ENCODE measurements around the gene ZNF136.

ZNF136 gene

GRCh38 chr19:12133069-12133468 lies 29.8 kb upstream of the ZNF136 start:
- H3K4ac ChIP-seq (ENCODE audit: low read depth in 1 of 2, low read length in 2 of 2) = no peak overlapping the region
- H3K36me3 ChIP-seq (ENCODE audit: control insufficient read depth in 1 of 2, insufficient read depth in 2 of 2, low read depth in 1 of 2, low read length in 2 of 2) = peaks cover 49 to 61% of the 10 kb centered on the region in 2 experiments
- H3K18ac ChIP-seq (ENCODE audit: low read depth in 1 of 2, low read length in 2 of 2) = no peak overlapping the region
- no peak overlapping the region for H3K4me2 ChIP-seq (ENCODE audit: low read length, poor library complexity, severe bottlenecking)
- no peaks in the 10 kb centered on the region for H3K4me1 ChIP-seq (ENCODE audit: control insufficient read depth, insufficient read depth, low read depth, low read length)
- H3K27ac ChIP-seq (ENCODE audit: low read length, poor library complexity, severe bottlenecking) = no peak overlapping the region
- H2BK120ac ChIP-seq (ENCODE audit: low read depth, low read length) = no peak overlapping the region
- H3K9me3 ChIP-seq (ENCODE audit: control insufficient read depth, low read length) = peaks cover 63% of the 10 kb centered on the region
- H2AK5ac ChIP-seq (ENCODE audit: low read length, severe bottlenecking) = no peak overlapping the region
- peaks cover 17% of the 10 kb centered on the region for H3K79me1 ChIP-seq (replicated peaks; ENCODE audit: low read length, poor library complexity, severe bottlenecking)
- peak; percentile 27 for DNase-seq
- no peak overlapping the region for H3K14ac ChIP-seq (ENCODE audit: low read length in 2 of 2)
- H2BK5ac ChIP-seq (ENCODE audit: low read depth, low read length, poor library complexity, severe bottlenecking) = no peak overlapping the region
- H3K4me3 ChIP-seq (ENCODE audit: insufficient read depth in 1 of 2, low read depth in 1 of 2, low read length in 2 of 2) = peak overlapping the region in 1 of 2 experiments; percentile 57
- H2BK15ac ChIP-seq (ENCODE audit: low read depth, poor library complexity, severe bottlenecking) = no peak overlapping the region
- no peak overlapping the region for H4K8ac ChIP-seq (ENCODE audit: low read length)
- H3K23ac ChIP-seq (ENCODE audit: low read length in 2 of 2) = no peak overlapping the region
- H2AFZ ChIP-seq (ENCODE audit: low read depth, low read length) = no peak overlapping the region
- H3K9ac ChIP-seq (ENCODE audit: low read length) = no peak overlapping the region
- no peaks in the 10 kb centered on the region for H3K27me3 ChIP-seq (ENCODE audit: control insufficient read depth in 1 of 2, insufficient read depth in 1 of 2, low read length in 2 of 2)
- no peak overlapping the region for H2BK12ac ChIP-seq (ENCODE audit: low read length in 2 of 2)
- no peak overlapping the region for H4K91ac ChIP-seq (ENCODE audit: low read length)
- 92% methylated on average over 1 of the region's 3 CpGs for WGBS

- Histone ChIP-seq H2AK5ac (ENCODE audit: low read length, severe bottlenecking) (no peak overlapping the region), H3K4me1 (ENCODE audit: control insufficient read depth, insufficient read depth, low read depth, low read length) (peaks cover 5% of the 10 kb centered on the region), H3K9ac (ENCODE audit: low read length) (no peak overlapping the region), H3K14ac (ENCODE audit: low read length in 2 of 2) (no peak overlapping the region), H2BK15ac (ENCODE audit: low read depth, poor library complexity, severe bottlenecking) (no peak overlapping the region), H3K9me3 (ENCODE audit: control insufficient read depth, low read length) (peaks cover 40% of the 10 kb centered on the region), H2BK120ac (ENCODE audit: low read depth, low read length) (no peak overlapping the region), H3K27ac (ENCODE audit: low read length, poor library complexity, severe bottlenecking) (no peak overlapping the region), H3K27me3 (ENCODE audit: control insufficient read depth in 1 of 2, insufficient read depth in 1 of 2, low read length in 2 of 2) (no peaks in the 10 kb centered on the region), H3K79me1 (replicated peaks; ENCODE audit: low read length, poor library complexity, severe bottlenecking) (peaks cover 22% of the 10 kb centered on the region), H3K23ac (ENCODE audit: low read length in 2 of 2) (no peak overlapping the region), H3K18ac (ENCODE audit: low read depth in 1 of 2, low read length in 2 of 2) (no peak overlapping the region), H3K4me3 (ENCODE audit: insufficient read depth in 1 of 2, low read depth in 1 of 2, low read length in 2 of 2) (no peak overlapping the region), H3K4me2 (ENCODE audit: low read length, poor library complexity, severe bottlenecking) (no peak overlapping the region), H4K91ac (ENCODE audit: low read length) (no peak overlapping the region), H2BK12ac (ENCODE audit: low read length in 2 of 2) (no peak overlapping the region), H2BK5ac (ENCODE audit: low read depth, low read length, poor library complexity, severe bottlenecking) (no peak overlapping the region), H4K8ac (ENCODE audit: low read length) (no peak overlapping the region), H3K4ac (ENCODE audit: low read depth in 1 of 2, low read length in 2 of 2) (no peak overlapping the region), H2AFZ (ENCODE audit: low read depth, low read length) (no peak overlapping the region), H3K36me3 (ENCODE audit: control insufficient read depth in 1 of 2, insufficient read depth in 2 of 2, low read depth in 1 of 2, low read length in 2 of 2) (peaks cover 48 to 52% of the 10 kb centered on the region in 2 experiments)
- 83% methylated on average over 7 of the region's 7 CpGs for WGBS
- DNase-seq = no peak
These were observed 25.5 kb upstream of the ZNF136 start for GRCh38 chr19:12137221-12137940.

- peak; percentile 32 for DNase-seq
- Histone ChIP-seq H2BK15ac (ENCODE audit: low read depth, poor library complexity, severe bottlenecking) (no peak overlapping the region), H3K9me3 (ENCODE audit: control insufficient read depth, low read length) (peaks cover 22% of the 10 kb centered on the region), H3K4me1 (ENCODE audit: control insufficient read depth, insufficient read depth, low read depth, low read length) (peaks cover 5% of the 10 kb centered on the region), H2AK5ac (ENCODE audit: low read length, severe bottlenecking) (no peak overlapping the region), H3K36me3 (ENCODE audit: control insufficient read depth in 1 of 2, insufficient read depth in 2 of 2, low read depth in 1 of 2, low read length in 2 of 2) (peaks cover 38 to 44% of the 10 kb centered on the region in 2 experiments), H3K79me1 (replicated peaks; ENCODE audit: low read length, poor library complexity, severe bottlenecking) (peaks cover 21% of the 10 kb centered on the region), H2BK5ac (ENCODE audit: low read depth, low read length, poor library complexity, severe bottlenecking) (no peak overlapping the region), H4K91ac (ENCODE audit: low read length) (no peak overlapping the region), H3K27ac (ENCODE audit: low read length, poor library complexity, severe bottlenecking) (no peak overlapping the region), H3K4me3 (ENCODE audit: insufficient read depth in 1 of 2, low read depth in 1 of 2, low read length in 2 of 2) (peak overlapping the region; percentile 83 to 97), H3K4me2 (ENCODE audit: low read length, poor library complexity, severe bottlenecking) (peak overlapping the region; percentile 88), H3K9ac (ENCODE audit: low read length) (peak overlapping the region; percentile 96), H2BK120ac (ENCODE audit: low read depth, low read length) (no peak overlapping the region), H3K23ac (ENCODE audit: low read length in 2 of 2) (no peak overlapping the region), H3K27me3 (ENCODE audit: control insufficient read depth in 1 of 2, insufficient read depth in 1 of 2, low read length in 2 of 2) (no peaks in the 10 kb centered on the region), H2AFZ (ENCODE audit: low read depth, low read length) (no peak overlapping the region), H3K14ac (ENCODE audit: low read length in 2 of 2) (no peak overlapping the region), H4K8ac (ENCODE audit: low read length) (no peak overlapping the region), H2BK12ac (ENCODE audit: low read length in 2 of 2) (no peak overlapping the region), H3K18ac (ENCODE audit: low read depth in 1 of 2, low read length in 2 of 2) (no peak overlapping the region), H3K4ac (ENCODE audit: low read depth in 1 of 2, low read length in 2 of 2) (no peak overlapping the region)
- 24% methylated on average over 13 of the region's 13 CpGs for WGBS
These were observed 23.6 kb upstream of the ZNF136 start for GRCh38 chr19:12139269-12139668.

- peak within 1 kb of the TSS; percentile 83 to 97 for H3K4me3 ChIP-seq (ENCODE audit: insufficient read depth in 1 of 2, low read depth in 1 of 2, low read length in 2 of 2)
- peaks cover 5% of the 10 kb centered on the region for H3K4me1 ChIP-seq (ENCODE audit: control insufficient read depth, insufficient read depth, low read depth, low read length)
- no peak within 1 kb of the TSS for H2BK15ac ChIP-seq (ENCODE audit: low read depth, poor library complexity, severe bottlenecking)
- H3K27me3 ChIP-seq (ENCODE audit: control insufficient read depth in 1 of 2, insufficient read depth in 1 of 2, low read length in 2 of 2) = no peaks in the 10 kb centered on the region
- peak within 1 kb of the TSS; percentile 4 for H2BK5ac ChIP-seq (ENCODE audit: low read depth, low read length, poor library complexity, severe bottlenecking)
- peaks cover 21% of the 10 kb centered on the region for H3K79me1 ChIP-seq (replicated peaks; ENCODE audit: low read length, poor library complexity, severe bottlenecking)
- no peak within 1 kb of the TSS for H3K14ac ChIP-seq (ENCODE audit: low read length in 2 of 2)
- peak within 1 kb of the TSS; percentile 96 for H3K9ac ChIP-seq (ENCODE audit: low read length)
- H2AK5ac ChIP-seq (ENCODE audit: low read length, severe bottlenecking) = no peak within 1 kb of the TSS
- peak within 1 kb of the TSS; percentile 88 for H3K4me2 ChIP-seq (ENCODE audit: low read length, poor library complexity, severe bottlenecking)
- H3K18ac ChIP-seq (ENCODE audit: low read depth in 1 of 2, low read length in 2 of 2) = peak within 1 kb of the TSS; percentile 30 to 89
- WGBS = under 1% methylated on average over 49 of the region's 49 CpGs
- H3K27ac ChIP-seq (ENCODE audit: low read length, poor library complexity, severe bottlenecking) = peak within 1 kb of the TSS; percentile 85
- peak; percentile 95 for DNase-seq
- peak within 1 kb of the TSS; percentile 83 for H2BK120ac ChIP-seq (ENCODE audit: low read depth, low read length)
- H4K8ac ChIP-seq (ENCODE audit: low read length) = peak within 1 kb of the TSS; percentile 72
- H3K9me3 ChIP-seq (ENCODE audit: control insufficient read depth, low read length) = peaks cover 19% of the 10 kb centered on the region
- peak within 1 kb of the TSS; percentile 57 to 73 for H3K4ac ChIP-seq (ENCODE audit: low read depth in 1 of 2, low read length in 2 of 2)
- peaks cover 34 to 42% of the 10 kb centered on the region in 2 experiments for H3K36me3 ChIP-seq (ENCODE audit: control insufficient read depth in 1 of 2, insufficient read depth in 2 of 2, low read depth in 1 of 2, low read length in 2 of 2)
- H4K91ac ChIP-seq (ENCODE audit: low read length) = no peak within 1 kb of the TSS
- peak within 1 kb of the TSS; percentile 93 for H2AFZ ChIP-seq (ENCODE audit: low read depth, low read length)
- peak within 1 kb of the TSS in 1 of 2 experiments; percentile 92 for H3K23ac ChIP-seq (ENCODE audit: low read length in 2 of 2)
- peak within 1 kb of the TSS in 1 of 2 experiments; percentile 78 for H2BK12ac ChIP-seq (ENCODE audit: low read length in 2 of 2)
These were observed 22.9 kb upstream of the ZNF136 start, which contains the start of gene ZNF20 for GRCh38 chr19:12139885-12140544. ZNF20 (minus strand) TSS chr19:12140350; CDS start chr19:12140182, 168 bp downstream.
